ENCODE results near the gene CISD3. TPM values are rescaled to one million over a fixed set of nuclear protein-coding genes. Genes with fewer than 3 reads are reported as not detected.

CISD3 gene
- total RNA-seq, 2 donors from 2014 or later = 36.1 to 57.3 TPM

Other genes with a start within 250 kb of the CISD3 start
- gene SRCIN1, start 124.4 kb upstream of the CISD3 start, total RNA-seq = under 1 TPM in 1 of 2 donors, not detected in 1; 0.71 TPM
- 10 to 100 TPM; 29.6 to 39.1 TPM for gene EPOP, start 55.4 kb upstream of the CISD3 start, total RNA-seq
- 100 to 1,000 TPM; 232 to 395 TPM for gene MLLT6, start 25.1 kb upstream of the CISD3 start, total RNA-seq
- 1 to 10 TPM; 1.6 to 4.3 TPM for gene PCGF2, start 18.0 kb downstream of the CISD3 start, total RNA-seq
- 100 to 1,000 TPM; 235 to 375 TPM for gene PSMB3, start 22.4 kb downstream of the CISD3 start, total RNA-seq
- 10 to 100 TPM; 37.1 to 43.8 TPM for gene PIP4K2B, start 69.2 kb downstream of the CISD3 start, total RNA-seq
- 10 to 100 TPM; 28.1 to 37.1 TPM for gene CWC25, start 95.0 kb downstream of the CISD3 start, total RNA-seq
- 1,000 to 10,000 TPM; 1,686 to 2,077 TPM for gene RPL23, start 123.4 kb downstream of the CISD3 start, total RNA-seq
- 100 to 1,000 TPM; 116 to 172 TPM for gene LASP1, start 139.7 kb downstream of the CISD3 start, total RNA-seq
- gene FBXO47, start 237.1 kb downstream of the CISD3 start, total RNA-seq = not detected